Caco-2 (cell line): ENCODE data around the gene BTBD9. TPM values are rescaled to one million over a fixed set of nuclear protein-coding genes. Genes with fewer than 3 reads are reported as not detected.

ENCODE experiments used
- BruUV-seq: library from RNA; stranded (reverse); fragments of 400-500 nt; replicated peaks from 2 replicates; lab custom pipeline; 2021; lab: Mats Ljungman, UMichigan
- CTCF ChIA-PET: fragments of 300-600 bp; sonication (Branson Sonifier 250); formaldehyde crosslinking; loops from one replicate; lab custom pipeline; 2022; ENCODE audit warnings: antibody characterized with exemption; lab: Charles Lee
- POLR2A ChIA-PET: fragments of 300-600 bp; sonication (Branson Sonifier 250); formaldehyde crosslinking; loops from one replicate; lab custom pipeline; 2022; ENCODE audit warnings: antibody characterized with exemption; lab: Charles Lee
- DNase-seq, 2 experiments: peaks; one replicate each; pipeline versions ENCODE4 v3.0.0 to v3.0.0-alpha.2; 2020 to 2022
- H3K27me3 ChIP-seq: replicated peaks from 2 replicates; pipeline ENCODE4 v1.6.0; 2011; ENCODE audit warnings: low read length; ENCODE audit not compliant: control insufficient read depth, insufficient read depth
- H3K36me3 ChIP-seq: 2 replicates; pipeline ENCODE4 v1.5.1; 2011; ENCODE audit warnings: low read length; ENCODE audit not compliant: control insufficient read depth, insufficient read depth
- H3K4me1 ChIP-seq: fragments of 250-450 bp; sonication (Bioruptor Pico); 2 replicates; pipeline ENCODE4 v1.5.1; 2020; ENCODE audit warnings: mild to moderate bottlenecking
- H3K4me3 ChIP-seq: 2 replicates; pipeline ENCODE4 v1.5.1; 2011; ENCODE audit warnings: low read depth, mild to moderate bottlenecking, control low read depth, low read length
- H3K9me3 ChIP-seq: fragments of 250-450 bp; sonication (Bioruptor Pico); 2 replicates; pipeline ENCODE4 v1.5.1; 2020; ENCODE audit warnings: mild to moderate bottlenecking, moderate library complexity
- H3K27ac Mint-ChIP-seq: one replicate; pipeline ENCODE4 v1.8.0; 2022; ENCODE audit warnings: mixed read lengths; ENCODE audit not compliant: unreplicated experiment
- H3K27me3 Mint-ChIP-seq: one replicate; pipeline ENCODE4 v1.8.0; 2022; ENCODE audit warnings: mixed read lengths; ENCODE audit not compliant: insufficient read depth, unreplicated experiment
- H3K36me3 Mint-ChIP-seq: one replicate; pipeline ENCODE4 v1.8.0; 2022; ENCODE audit warnings: mild to moderate bottlenecking, mixed read lengths; ENCODE audit not compliant: insufficient read depth, unreplicated experiment
- H3K4me1 Mint-ChIP-seq: one replicate; pipeline ENCODE4 v1.8.0; 2022; ENCODE audit warnings: low read depth, mixed read lengths; ENCODE audit not compliant: unreplicated experiment
- H3K4me3 Mint-ChIP-seq: one replicate; pipeline ENCODE4 v1.8.0; 2022; ENCODE audit warnings: mild to moderate bottlenecking, moderate library complexity, mixed read lengths; ENCODE audit not compliant: unreplicated experiment
- H3K9me3 Mint-ChIP-seq: one replicate; pipeline ENCODE4 v1.8.0; 2022; ENCODE audit warnings: mixed read lengths; ENCODE audit not compliant: unreplicated experiment
- CTCF ChIP-seq, 2 experiments: fragments of 200-600 bp in 1 of 2; IDR thresholded peaks; 1 replicate in 1 of 2; 2 replicates in 1 of 2; pipeline versions ENCODE4 v1.5.1 to v1.8.0; 2011 to 2022; ENCODE audit warnings: antibody characterized with exemption in 1 of 2, control low read depth in 1 of 2, inconsistent platforms in 1 of 2, low read depth in 1 of 2, low read length in 1 of 2, mild to moderate bottlenecking in 1 of 2, moderate library complexity in 1 of 2; ENCODE audit not compliant: insufficient read depth in 1 of 2, severe bottlenecking in 1 of 2, unreplicated experiment in 1 of 2
- intact Hi-C: fragments of 100-400 bp; cut with micrococcal nuclease; formaldehyde crosslinking; loops from one replicate; pipeline ENCODE4 v1.10.0; 2022; ENCODE audit not compliant: unreplicated experiment
- total RNA-seq: library from RNA; stranded (reverse); gene quantifications from 2 replicates; pipeline ENCODE4 v1.2.3, GENCODE V29; 2022

BTBD9 gene
- total RNA-seq, 1 experiment from 2014 or later, result 19.6 TPM

GRCh38 chr6:38423746-38424145 lies 216.0 kb downstream of the BTBD9 start:
- ChIA-PET POLR2A (no interaction called here), CTCF (no interaction called here)
- Histone ChIP-seq H3K9me3 (no peaks in the 10 kb centered on the region), H3K36me3 (no peaks in the 10 kb centered on the region), H3K4me1 (no peaks in the 10 kb centered on the region), H3K4me3 (no peak overlapping the region), H3K27me3 (no peaks in the 10 kb centered on the region)
- Mint-ChIP-seq H3K4me3 (no peak overlapping the region), H3K9me3 (no peaks in the 10 kb centered on the region), H3K36me3 (no peaks in the 10 kb centered on the region), H3K4me1 (no peaks in the 10 kb centered on the region), H3K27ac (no peak overlapping the region), H3K27me3 (no peaks in the 10 kb centered on the region)
- no peak for DNase-seq
- intact Hi-C loops, result no loop called here
- no TSS peak for BruUV-seq
- no peak for TF ChIP-seq CTCF (IDR thresholded peaks at IDR 0.05; ENCODE audit: insufficient read depth in 1 of 2, low read depth in 1 of 2, low read length in 1 of 2, severe bottlenecking in 1 of 2, unreplicated experiment in 1 of 2)

- Mint-ChIP-seq H3K36me3 (peaks cover 4% of the 10 kb centered on the region), H3K4me1 (no peaks in the 10 kb centered on the region), H3K27ac (no peak overlapping the region), H3K9me3 (no peaks in the 10 kb centered on the region), H3K4me3 (no peak overlapping the region), H3K27me3 (no peaks in the 10 kb centered on the region)
- BruUV-seq, result no TSS peak
- ChIA-PET CTCF (no interaction called here), POLR2A (no interaction called here)
- intact Hi-C loops, result no loop called here
- H3K27me3 ChIP-seq, result no peaks in the 10 kb centered on the region
- H3K9me3 ChIP-seq, result no peaks in the 10 kb centered on the region
- no peaks in the 10 kb centered on the region for H3K36me3 ChIP-seq
- no peak for DNase-seq
- H3K4me1 ChIP-seq, result no peaks in the 10 kb centered on the region
- no peak for TF ChIP-seq CTCF (IDR thresholded peaks at IDR 0.05; ENCODE audit: insufficient read depth in 1 of 2, low read depth in 1 of 2, low read length in 1 of 2, severe bottlenecking in 1 of 2, unreplicated experiment in 1 of 2)
- no peak overlapping the region for H3K4me3 ChIP-seq
Measured at GRCh38 chr6:38420207-38420606, 219.5 kb downstream of the BTBD9 start.

GRCh38 chr6:38417521-38417920 lies 222.2 kb downstream of the BTBD9 start:
- no TSS peak for BruUV-seq
- no peak overlapping the region for H3K4me3 ChIP-seq
- DNase-seq, result peak in 1 of 2 experiments; percentile 21
- ChIA-PET CTCF (no interaction called here), POLR2A (interaction anchor here (0.6 kb wide), 1 partner anchor 1431 kb away, joined by 5 read pairs; no protein-coding TSS in a partner anchor)
- Mint-ChIP-seq H3K4me3 (no peak overlapping the region), H3K27me3 (no peaks in the 10 kb centered on the region), H3K9me3 (no peaks in the 10 kb centered on the region), H3K27ac (no peak overlapping the region), H3K4me1 (no peaks in the 10 kb centered on the region), H3K36me3 (peaks cover 4% of the 10 kb centered on the region)
- no peaks in the 10 kb centered on the region for H3K36me3 ChIP-seq
- H3K4me1 ChIP-seq, result no peaks in the 10 kb centered on the region
- no peaks in the 10 kb centered on the region for H3K9me3 ChIP-seq
- intact Hi-C loops, result no loop called here
- TF ChIP-seq CTCF (IDR thresholded peaks at IDR 0.05; ENCODE audit: insufficient read depth in 1 of 2, low read depth in 1 of 2, low read length in 1 of 2, severe bottlenecking in 1 of 2, unreplicated experiment in 1 of 2), result no peak
- H3K27me3 ChIP-seq, result no peaks in the 10 kb centered on the region
